Endothelial cell of umbilical vein (primary cell): ENCODE data around the gene ADAMTSL2.

Source experiments
- CTCF ChIP-seq, 2 donors: IDR thresholded peaks; 1 replicate in 1 of 2; 2 replicates in 1 of 2; pipeline ENCODE4 v1.5.1; 2011; ENCODE audit warnings: low read length in 2 of 2, mild to moderate bottlenecking in 2 of 2, moderate library complexity in 2 of 2, control low read depth in 1 of 2, inconsistent platforms in 1 of 2, low read depth in 1 of 2; ENCODE audit not compliant: insufficient read depth in 1 of 2; ENCODE audit errors: extremely low read depth in 1 of 2
- MYC ChIP-seq: IDR thresholded peaks from one replicate; pipeline ENCODE4 v1.6.1; 2011; ENCODE audit warnings: mild to moderate bottlenecking, low read depth, low read length

- TF ChIP-seq MYC: no peak
- no peak for TF ChIP-seq CTCF (IDR thresholded peaks at IDR 0.05; ENCODE audit: extremely low read depth in 1 of 2, insufficient read depth in 1 of 2, low read depth in 1 of 2, low read length in 2 of 2)
Measured at GRCh38 chr9:133607381-133607780, 72.9 kb downstream of the ADAMTSL2 start.
